ENCODE data around the gene SLC41A2.
A peak's percentile ranks its signal among the peaks of the same experiment; 100 is the strongest.

- TF ChIP-seq POLR2A (IDR thresholded peaks at IDR 0.05; ENCODE audit: low read depth, low read length), result peak; percentile 95
- no peak for TF ChIP-seq CTCF (IDR thresholded peaks at IDR 0.05; ENCODE audit: extremely low read depth in 1 of 2, insufficient read depth in 1 of 2, low read depth in 1 of 2, low read length in 2 of 2)
- no peak for TF ChIP-seq EZH2 (IDR thresholded peaks at IDR 0.05; ENCODE audit: borderline replicate concordance, low read depth, low read length, severe bottlenecking)
- TF ChIP-seq POLR2AphosphoS5 (IDR thresholded peaks at IDR 0.05; ENCODE audit: insufficient read depth, low read depth, low read length), result peak; percentile 90
- TF ChIP-seq MAX (IDR thresholded peaks at IDR 0.05; ENCODE audit: insufficient read depth, insufficient read length), result no peak
- no peak for TF ChIP-seq FOS (IDR thresholded peaks at IDR 0.05; ENCODE audit: borderline replicate concordance, insufficient read depth, low read length)
- TF ChIP-seq MYC (IDR thresholded peaks at IDR 0.05; ENCODE audit: low read depth, low read length), result no peak
Measured at GRCh38 chr12:104986022-104986941, 28.2 kb upstream of the SLC41A2 start, which contains the start of gene NOPCHAP1.

Data from endothelial cell of umbilical vein (primary cell).